SU-DHL-6 (cell line): ENCODE data around the gene EPHA5.

Experiments used
- H2AFZ ChIP-seq: fragments of 200-600 bp; sonication (generic); 2 replicates; pipeline ENCODE4 v1.6.1; 2014; ENCODE audit warnings: low read depth, mild to moderate bottlenecking, moderate library complexity, mixed read lengths, antibody characterized with exemption, low read length; ENCODE audit not compliant: severe bottlenecking
- H3F3A ChIP-seq: fragments of 200-600 bp; shearing (Covaris generic); 2 replicates; pipeline ENCODE4 v1.6.0; 2016; ENCODE audit warnings: antibody characterized with exemption, mild to moderate bottlenecking; ENCODE audit not compliant: insufficient read depth
- H3K27ac ChIP-seq: fragments of 200-600 bp; sonication (generic); 2 replicates; pipeline ENCODE4 v1.5.1; 2016; ENCODE audit warnings: low read depth, mild to moderate bottlenecking, low read length, moderate library complexity, mixed read lengths
- H3K27me3 ChIP-seq: fragments of 200-600 bp; sonication (generic), shearing (Covaris generic); 2 replicates; pipeline ENCODE4 v1.6.0; 2014; ENCODE audit warnings: mild to moderate bottlenecking, low read length
- H3K36me3 ChIP-seq: fragments of 200-600 bp; sonication (generic); 2 replicates; pipeline ENCODE4 v1.6.1; 2014; ENCODE audit warnings: mild to moderate bottlenecking, low read length, mixed read lengths
- H3K4me2 ChIP-seq: fragments of 300-600, 200-600 bp; shearing (Covaris generic), sonication (generic); 2 replicates; pipeline ENCODE4 v1.6.0; 2014; ENCODE audit warnings: low read length, low read depth, mild to moderate bottlenecking; ENCODE audit not compliant: poor library complexity, severe bottlenecking
- H3K4me3 ChIP-seq: fragments of 200-600 bp; sonication (generic); 2 replicates; pipeline ENCODE4 v1.5.1; 2014; ENCODE audit warnings: antibody characterized with exemption, low read length, mild to moderate bottlenecking, mixed read lengths; ENCODE audit not compliant: insufficient read depth, poor library complexity, severe bottlenecking
- H3K79me2 ChIP-seq: fragments of 200-600 bp; sonication (generic); 2 replicates; pipeline ENCODE4 v1.6.1; 2014; ENCODE audit warnings: mild to moderate bottlenecking, low read length, moderate library complexity; ENCODE audit not compliant: insufficient read depth
- H3K9ac ChIP-seq: fragments of 200-600 bp; sonication (generic); 2 replicates; pipeline ENCODE4 v1.7.0; 2014; ENCODE audit warnings: mild to moderate bottlenecking, low read length
- H3K9me2 ChIP-seq: fragments of 200-600 bp; sonication (generic); replicated peaks from 2 replicates; pipeline ENCODE4 v1.6.1; 2014; ENCODE audit warnings: low read length; ENCODE audit not compliant: insufficient read depth
- H3K9me3 ChIP-seq: fragments of 200-600 bp; sonication (generic); 2 replicates; pipeline ENCODE4 v1.6.1; 2014; ENCODE audit warnings: low read length, mixed read lengths; ENCODE audit not compliant: insufficient read depth
- H4K20me1 ChIP-seq: fragments of 200-600 bp; sonication (generic); 2 replicates; pipeline ENCODE4 v1.6.1; 2014; ENCODE audit warnings: low read depth, mild to moderate bottlenecking, antibody characterized with exemption, low read length, moderate library complexity, mixed read lengths
- EZH2phosphoT487 ChIP-seq: fragments of 200-600 bp; sonication (generic), shearing (Covaris generic); conservative IDR thresholded peaks from 2 replicates; pipeline ENCODE4 v1.6.1; 2018; ENCODE audit warnings: mild to moderate bottlenecking, antibody characterized with exemption, low read length, moderate library complexity, mixed read lengths
- TF ChIP-seq, protein P1 (sequence below): fragments of 200-600 bp; sonication (generic); IDR thresholded peaks from one replicate; pipeline ENCODE4 v1.5.1; 2017; ENCODE audit warnings: antibody characterized with exemption, mild to moderate bottlenecking, low read length, moderate library complexity; ENCODE audit not compliant: insufficient read depth, poor library complexity, severe bottlenecking

EPHA5 gene

DNA sequence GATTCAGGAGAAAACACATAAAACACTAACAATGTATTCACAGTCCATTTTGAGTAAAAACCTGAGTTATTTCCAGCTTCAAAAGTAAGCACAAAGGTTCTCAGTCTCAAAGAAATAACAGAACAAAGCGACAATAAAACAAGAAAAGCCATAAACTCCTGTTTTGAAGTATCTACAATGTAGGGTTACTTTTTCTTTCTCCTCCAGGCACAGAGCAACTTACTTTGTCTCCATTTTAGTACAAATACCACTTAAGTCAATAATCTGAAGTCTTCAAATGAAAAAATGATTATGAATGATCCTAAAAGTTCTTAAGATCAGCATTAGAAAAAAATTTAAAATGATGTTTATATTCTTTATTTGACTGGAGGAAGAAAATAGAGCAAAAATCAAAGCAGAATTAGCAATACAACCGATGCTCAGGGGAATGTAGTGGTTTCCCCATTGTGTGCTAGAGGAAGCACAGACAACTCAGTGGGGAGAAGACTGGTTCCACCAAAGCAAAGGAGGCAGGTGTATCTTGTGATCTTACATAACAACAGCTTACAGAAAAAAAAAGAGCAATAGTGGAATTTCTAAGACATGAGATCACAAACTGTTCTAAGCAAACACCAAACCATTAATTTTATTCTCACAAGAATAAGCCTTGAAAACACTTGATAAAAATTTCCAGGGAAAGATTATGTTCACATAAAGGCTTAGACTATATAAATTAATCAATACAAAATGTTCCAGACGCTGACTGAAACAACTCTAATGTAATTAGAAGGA is 35.1 kb downstream of the EPHA5 start:
- H3K79me2 ChIP-seq: no peaks in the 10 kb centered on the region
- H3K9ac ChIP-seq: no peak overlapping the region
- no peaks in the 10 kb centered on the region for H3K36me3 ChIP-seq
- TF ChIP-seq, protein P1, sequence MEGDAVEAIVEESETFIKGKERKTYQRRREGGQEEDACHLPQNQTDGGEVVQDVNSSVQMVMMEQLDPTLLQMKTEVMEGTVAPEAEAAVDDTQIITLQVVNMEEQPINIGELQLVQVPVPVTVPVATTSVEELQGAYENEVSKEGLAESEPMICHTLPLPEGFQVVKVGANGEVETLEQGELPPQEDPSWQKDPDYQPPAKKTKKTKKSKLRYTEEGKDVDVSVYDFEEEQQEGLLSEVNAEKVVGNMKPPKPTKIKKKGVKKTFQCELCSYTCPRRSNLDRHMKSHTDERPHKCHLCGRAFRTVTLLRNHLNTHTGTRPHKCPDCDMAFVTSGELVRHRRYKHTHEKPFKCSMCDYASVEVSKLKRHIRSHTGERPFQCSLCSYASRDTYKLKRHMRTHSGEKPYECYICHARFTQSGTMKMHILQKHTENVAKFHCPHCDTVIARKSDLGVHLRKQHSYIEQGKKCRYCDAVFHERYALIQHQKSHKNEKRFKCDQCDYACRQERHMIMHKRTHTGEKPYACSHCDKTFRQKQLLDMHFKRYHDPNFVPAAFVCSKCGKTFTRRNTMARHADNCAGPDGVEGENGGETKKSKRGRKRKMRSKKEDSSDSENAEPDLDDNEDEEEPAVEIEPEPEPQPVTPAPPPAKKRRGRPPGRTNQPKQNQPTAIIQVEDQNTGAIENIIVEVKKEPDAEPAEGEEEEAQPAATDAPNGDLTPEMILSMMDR: no peak
- TF ChIP-seq EZH2phosphoT487: no peak
- no peak overlapping the region for H3K27ac ChIP-seq
- H2AFZ ChIP-seq: peak overlapping the region; percentile 41
- H3K9me3 ChIP-seq: no peaks in the 10 kb centered on the region
- H3F3A ChIP-seq: no peaks in the 10 kb centered on the region
- no peaks in the 10 kb centered on the region for H3K27me3 ChIP-seq
- no peaks in the 10 kb centered on the region for H3K9me2 ChIP-seq
- no peak overlapping the region for H3K4me3 ChIP-seq
- no peak overlapping the region for H3K4me2 ChIP-seq
- H4K20me1 ChIP-seq: no peaks in the 10 kb centered on the region

DNA sequence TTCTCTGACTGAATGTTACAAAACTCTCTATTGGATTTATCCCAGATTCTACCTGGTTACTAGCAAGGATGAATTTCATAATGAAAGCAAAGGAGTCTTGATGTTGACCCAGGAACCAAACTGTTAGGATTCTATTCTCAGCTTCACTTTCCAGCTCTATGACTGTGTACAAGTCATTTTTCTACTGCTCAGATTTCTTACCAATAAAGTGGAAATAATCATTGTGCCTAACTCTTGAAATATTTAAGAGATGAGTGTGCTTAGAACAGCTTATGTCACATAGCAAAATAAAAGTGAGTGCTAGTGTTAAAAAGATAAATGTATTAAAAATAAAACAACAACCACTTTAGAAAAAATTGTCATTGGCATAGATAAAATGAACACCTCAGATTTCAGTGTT is 45.6 kb downstream of the EPHA5 start:
- Histone ChIP-seq H3K27ac (no peak overlapping the region), H3F3A (no peaks in the 10 kb centered on the region), H3K79me2 (no peaks in the 10 kb centered on the region), H3K36me3 (no peaks in the 10 kb centered on the region), H3K9me3 (no peaks in the 10 kb centered on the region), H3K4me3 (no peak overlapping the region), H3K27me3 (no peaks in the 10 kb centered on the region), H3K9me2 (no peaks in the 10 kb centered on the region), H2AFZ (no peak overlapping the region), H4K20me1 (no peaks in the 10 kb centered on the region), H3K4me2 (no peak overlapping the region), H3K9ac (no peak overlapping the region)
- TF ChIP-seq, protein P1: no peak
- no peak for TF ChIP-seq EZH2phosphoT487

DNA sequence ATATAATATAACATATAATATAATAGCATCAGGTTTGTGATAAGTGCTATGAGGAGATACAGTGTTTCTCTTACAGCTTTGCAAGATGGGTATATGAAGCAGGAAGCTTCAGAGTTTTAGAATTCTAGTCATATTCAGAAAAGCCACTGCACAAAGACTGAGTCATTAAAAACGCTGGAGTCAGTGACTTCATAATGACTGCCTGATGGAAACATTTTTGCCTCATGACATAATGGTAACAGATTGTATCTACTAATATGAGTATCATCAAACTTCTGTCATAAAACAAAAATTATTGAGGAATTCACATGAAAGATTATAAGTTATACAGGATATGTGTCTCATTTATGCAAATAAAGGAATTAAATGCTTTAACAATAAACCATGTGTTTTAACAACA is 46.8 kb downstream of the EPHA5 start:
- no peaks in the 10 kb centered on the region for H3K9me2 ChIP-seq

More for the DNA sequence above, 46.8 kb downstream of the EPHA5 start:
- Histone ChIP-seq H3K4me3 (no peak overlapping the region), H3F3A (no peaks in the 10 kb centered on the region), H3K9ac (no peak overlapping the region), H3K4me2 (no peak overlapping the region), H4K20me1 (no peaks in the 10 kb centered on the region), H3K27ac (no peak overlapping the region), H3K79me2 (no peaks in the 10 kb centered on the region), H3K27me3 (no peaks in the 10 kb centered on the region), H2AFZ (no peak overlapping the region), H3K9me3 (no peaks in the 10 kb centered on the region), H3K36me3 (no peaks in the 10 kb centered on the region)
- no peak for TF ChIP-seq EZH2phosphoT487
- TF ChIP-seq, protein P1: no peak
